MM.1S (cell line): ENCODE measurements around the gene SAMD4A.

Source experiments
- EZH2 ChIP-seq: fragments of 300-600 bp; sonication (generic); optimal IDR thresholded peaks from 2 replicates; pipeline ENCODE3; 2017; ENCODE audit warnings: low read depth, mild to moderate bottlenecking, antibody characterized with exemption, low read length, mixed read lengths
- TF ChIP-seq, protein P1 (sequence below): fragments of 300-600 bp; sonication (generic); IDR thresholded peaks from 2 replicates; pipeline ENCODE4 v1.5.1; 2016; ENCODE audit warnings: antibody characterized with exemption, low read length, mixed read lengths

- TF ChIP-seq, protein P1, sequence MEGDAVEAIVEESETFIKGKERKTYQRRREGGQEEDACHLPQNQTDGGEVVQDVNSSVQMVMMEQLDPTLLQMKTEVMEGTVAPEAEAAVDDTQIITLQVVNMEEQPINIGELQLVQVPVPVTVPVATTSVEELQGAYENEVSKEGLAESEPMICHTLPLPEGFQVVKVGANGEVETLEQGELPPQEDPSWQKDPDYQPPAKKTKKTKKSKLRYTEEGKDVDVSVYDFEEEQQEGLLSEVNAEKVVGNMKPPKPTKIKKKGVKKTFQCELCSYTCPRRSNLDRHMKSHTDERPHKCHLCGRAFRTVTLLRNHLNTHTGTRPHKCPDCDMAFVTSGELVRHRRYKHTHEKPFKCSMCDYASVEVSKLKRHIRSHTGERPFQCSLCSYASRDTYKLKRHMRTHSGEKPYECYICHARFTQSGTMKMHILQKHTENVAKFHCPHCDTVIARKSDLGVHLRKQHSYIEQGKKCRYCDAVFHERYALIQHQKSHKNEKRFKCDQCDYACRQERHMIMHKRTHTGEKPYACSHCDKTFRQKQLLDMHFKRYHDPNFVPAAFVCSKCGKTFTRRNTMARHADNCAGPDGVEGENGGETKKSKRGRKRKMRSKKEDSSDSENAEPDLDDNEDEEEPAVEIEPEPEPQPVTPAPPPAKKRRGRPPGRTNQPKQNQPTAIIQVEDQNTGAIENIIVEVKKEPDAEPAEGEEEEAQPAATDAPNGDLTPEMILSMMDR, result no peak
- TF ChIP-seq EZH2, result no peak
Measured at GRCh38 chr14:54829486-54830224, 262.7 kb downstream of the SAMD4A start.
